BE2C (cell line): ENCODE data around the gene TP73.

Experiments
- DNase-seq: peaks from one replicate; pipeline ENCODE4 v3.0.0-alpha.2; 2020
- H3K27me3 ChIP-seq: fragments of 250-450 bp; sonication (Bioruptor Pico); 2 replicates; pipeline ENCODE4 v1.5.1; 2020; ENCODE audit warnings: mild to moderate bottlenecking
- H3K36me3 ChIP-seq: fragments of 250-450 bp; sonication (Bioruptor Pico); 2 replicates; pipeline ENCODE4 v1.5.1; 2020; ENCODE audit warnings: mild to moderate bottlenecking
- H3K4me1 ChIP-seq: fragments of 250-450 bp; sonication (Bioruptor Pico); 2 replicates; pipeline ENCODE4 v1.5.1; 2020
- H3K4me3 ChIP-seq: 2 replicates; pipeline ENCODE4 v1.5.1; 2011; ENCODE audit warnings: low read depth, low read length
- H3K9me3 ChIP-seq: fragments of 250-450 bp; sonication (Bioruptor Pico); 2 replicates; pipeline ENCODE4 v1.5.1; 2020
- CTCF ChIP-seq: IDR thresholded peaks from 2 replicates; pipeline ENCODE4 v1.5.1; 2012; ENCODE audit warnings: mild to moderate bottlenecking, low read depth, low read length

TP73 gene

GRCh38 chr1:3740042-3740441 is 87.7 kb downstream of the TP73 start:
- Histone ChIP-seq H3K36me3 (no peaks in the 10 kb centered on the region), H3K4me3 (no peak overlapping the region), H3K9me3 (no peaks in the 10 kb centered on the region), H3K4me1 (no peaks in the 10 kb centered on the region), H3K27me3 (no peaks in the 10 kb centered on the region)
- no peak for DNase-seq
- TF ChIP-seq CTCF: no peak

GRCh38 chr1:3740752-3741151 is 88.4 kb downstream of the TP73 start:
- no peaks in the 10 kb centered on the region for H3K9me3 ChIP-seq
- H3K27me3 ChIP-seq: no peaks in the 10 kb centered on the region
- no peak for TF ChIP-seq CTCF
- H3K4me3 ChIP-seq: no peak overlapping the region
- H3K36me3 ChIP-seq: no peaks in the 10 kb centered on the region
- no peak for DNase-seq
- no peaks in the 10 kb centered on the region for H3K4me1 ChIP-seq

- H3K4me3 ChIP-seq: no peak overlapping the region
- TF ChIP-seq CTCF: no peak
- H3K9me3 ChIP-seq: no peaks in the 10 kb centered on the region
- no peaks in the 10 kb centered on the region for H3K4me1 ChIP-seq
- no peaks in the 10 kb centered on the region for H3K36me3 ChIP-seq
- DNase-seq: no peak
- no peaks in the 10 kb centered on the region for H3K27me3 ChIP-seq
Observed at GRCh38 chr1:3741566-3742438, 89.5 kb downstream of the TP73 start.

GRCh38 chr1:3742439-3743298 is 90.4 kb downstream of the TP73 start:
- TF ChIP-seq CTCF: no peak
- no peaks in the 10 kb centered on the region for H3K36me3 ChIP-seq
- no peak overlapping the region for H3K4me3 ChIP-seq
- H3K27me3 ChIP-seq: no peaks in the 10 kb centered on the region
- no peaks in the 10 kb centered on the region for H3K4me1 ChIP-seq
- no peaks in the 10 kb centered on the region for H3K9me3 ChIP-seq
- DNase-seq: no peak

GRCh38 chr1:3743421-3743820 is 91.1 kb downstream of the TP73 start:
- H3K4me3 ChIP-seq: no peak overlapping the region
- H3K27me3 ChIP-seq: no peaks in the 10 kb centered on the region
- DNase-seq: no peak
- H3K4me1 ChIP-seq: no peaks in the 10 kb centered on the region
- TF ChIP-seq CTCF: no peak
- H3K36me3 ChIP-seq: no peaks in the 10 kb centered on the region
- no peaks in the 10 kb centered on the region for H3K9me3 ChIP-seq
